ENCODE results near the gene R3HCC1L.

DNA sequence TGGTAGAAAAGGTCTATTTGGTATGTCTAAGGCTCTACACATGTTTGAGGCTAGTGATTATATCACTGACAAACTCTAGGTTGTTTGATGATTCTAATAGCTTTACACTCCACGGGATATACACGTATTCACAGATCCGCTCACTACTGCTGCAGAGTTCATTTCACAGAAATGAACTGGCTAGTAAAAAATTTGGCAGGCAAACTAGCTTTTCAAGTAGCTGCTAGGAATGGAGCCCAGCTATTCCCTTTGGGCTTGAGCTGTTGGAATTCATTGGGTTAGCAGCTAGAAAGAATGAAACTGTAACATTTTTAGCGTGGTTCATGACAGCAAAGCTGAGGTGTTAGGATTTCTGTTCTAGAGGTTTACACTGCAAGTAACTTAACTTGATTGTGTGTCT lies 37.6 kb downstream of the R3HCC1L start:
- TF ChIP-seq GLIS3 (CRISPR knock-in tag; IDR thresholded peaks at IDR 0.05) (no peak), ZFP30 (CRISPR knock-in tag; IDR thresholded peaks at IDR 0.05) (no peak), ARNTL (CRISPR knock-in tag; IDR thresholded peaks at IDR 0.05; ENCODE audit: borderline replicate concordance, low read depth) (no peak), ESRRG (CRISPR knock-in tag; IDR thresholded peaks at IDR 0.05) (no peak), ZNF70 (CRISPR knock-in tag; IDR thresholded peaks at IDR 0.05) (no peak), RARB (CRISPR knock-in tag; IDR thresholded peaks at IDR 0.05) (no peak), BACH2 (CRISPR knock-in tag; IDR thresholded peaks at IDR 0.05; ENCODE audit: borderline replicate concordance) (no peak), ZFP3 (CRISPR knock-in tag; IDR thresholded peaks at IDR 0.05) (no peak)
- TF ChIP-seq, protein P1, sequence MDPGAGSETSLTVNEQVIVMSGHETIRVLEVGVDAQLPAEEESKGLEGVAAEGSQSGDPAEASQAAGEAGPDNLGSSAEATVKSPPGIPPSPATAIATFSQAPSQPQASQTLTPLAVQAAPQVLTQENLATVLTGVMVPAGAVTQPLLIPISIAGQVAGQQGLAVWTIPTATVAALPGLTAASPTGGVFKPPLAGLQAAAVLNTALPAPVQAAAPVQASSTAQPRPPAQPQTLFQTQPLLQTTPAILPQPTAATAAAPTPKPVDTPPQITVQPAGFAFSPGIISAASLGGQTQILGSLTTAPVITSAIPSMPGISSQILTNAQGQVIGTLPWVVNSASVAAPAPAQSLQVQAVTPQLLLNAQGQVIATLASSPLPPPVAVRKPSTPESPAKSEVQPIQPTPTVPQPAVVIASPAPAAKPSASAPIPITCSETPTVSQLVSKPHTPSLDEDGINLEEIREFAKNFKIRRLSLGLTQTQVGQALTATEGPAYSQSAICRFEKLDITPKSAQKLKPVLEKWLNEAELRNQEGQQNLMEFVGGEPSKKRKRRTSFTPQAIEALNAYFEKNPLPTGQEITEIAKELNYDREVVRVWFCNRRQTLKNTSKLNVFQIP (CRISPR knock-in tag; IDR thresholded peaks at IDR 0.05; ENCODE audit: borderline replicate concordance, low read depth) = no peak
- TF ChIP-seq, protein P2, sequence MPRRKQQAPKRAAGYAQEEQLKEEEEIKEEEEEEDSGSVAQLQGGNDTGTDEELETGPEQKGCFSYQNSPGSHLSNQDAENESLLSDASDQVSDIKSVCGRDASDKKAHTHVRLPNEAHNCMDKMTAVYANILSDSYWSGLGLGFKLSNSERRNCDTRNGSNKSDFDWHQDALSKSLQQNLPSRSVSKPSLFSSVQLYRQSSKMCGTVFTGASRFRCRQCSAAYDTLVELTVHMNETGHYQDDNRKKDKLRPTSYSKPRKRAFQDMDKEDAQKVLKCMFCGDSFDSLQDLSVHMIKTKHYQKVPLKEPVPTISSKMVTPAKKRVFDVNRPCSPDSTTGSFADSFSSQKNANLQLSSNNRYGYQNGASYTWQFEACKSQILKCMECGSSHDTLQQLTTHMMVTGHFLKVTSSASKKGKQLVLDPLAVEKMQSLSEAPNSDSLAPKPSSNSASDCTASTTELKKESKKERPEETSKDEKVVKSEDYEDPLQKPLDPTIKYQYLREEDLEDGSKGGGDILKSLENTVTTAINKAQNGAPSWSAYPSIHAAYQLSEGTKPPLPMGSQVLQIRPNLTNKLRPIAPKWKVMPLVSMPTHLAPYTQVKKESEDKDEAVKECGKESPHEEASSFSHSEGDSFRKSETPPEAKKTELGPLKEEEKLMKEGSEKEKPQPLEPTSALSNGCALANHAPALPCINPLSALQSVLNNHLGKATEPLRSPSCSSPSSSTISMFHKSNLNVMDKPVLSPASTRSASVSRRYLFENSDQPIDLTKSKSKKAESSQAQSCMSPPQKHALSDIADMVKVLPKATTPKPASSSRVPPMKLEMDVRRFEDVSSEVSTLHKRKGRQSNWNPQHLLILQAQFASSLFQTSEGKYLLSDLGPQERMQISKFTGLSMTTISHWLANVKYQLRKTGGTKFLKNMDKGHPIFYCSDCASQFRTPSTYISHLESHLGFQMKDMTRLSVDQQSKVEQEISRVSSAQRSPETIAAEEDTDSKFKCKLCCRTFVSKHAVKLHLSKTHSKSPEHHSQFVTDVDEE (CRISPR knock-in tag; IDR thresholded peaks at IDR 0.05) = no peak
